Measurements from ENCODE around the gene ANKFN1.

GRCh38 chr17:56540836-56541235 is 387.6 kb downstream of the ANKFN1 start:
- TF ChIP-seq POLR2A (IDR thresholded peaks at IDR 0.05; ENCODE audit: low read depth) (no peak), CTCF (IDR thresholded peaks at IDR 0.05) (no peak), POLR2AphosphoS5 (IDR thresholded peaks at IDR 0.05) (no peak), EP300 (IDR thresholded peaks at IDR 0.05) (no peak)
